Breast epithelium (tissue), 3 donors: ENCODE measurements around the gene RPL18A.

Experiments used
- CTCF ChIP-seq, 3 donors: fragments of 450-650 bp; IDR thresholded peaks; one replicate each; pipeline ENCODE4 v1.5.1; 2016 to 2017; ENCODE audit warnings: antibody characterized with exemption in 3 of 3, mild to moderate bottlenecking in 3 of 3, moderate library complexity in 3 of 3
- POLR2A ChIP-seq: fragments of 450-650 bp; IDR thresholded peaks from one replicate; pipeline ENCODE4 v1.6.1; 2016; ENCODE audit warnings: antibody characterized with exemption, mild to moderate bottlenecking, moderate library complexity

GRCh38 chr19:17842663-17843291 lies 16.9 kb upstream of the RPL18A start:
- no peak for TF ChIP-seq CTCF (IDR thresholded peaks at IDR 0.05)
- TF ChIP-seq POLR2A, result no peak
